GM12864 (cell line): ENCODE measurements around the gene CYB5R4.

Experiments used
- DNase-seq: peaks from one replicate; pipeline ENCODE4 v3.0.0-alpha.2; 2011; ENCODE audit warnings: low read depth
- H3K4me3 ChIP-seq: 2 replicates; pipeline ENCODE4 v1.5.1; 2011; ENCODE audit warnings: mild to moderate bottlenecking, low read depth, low read length, control low read depth
- TF ChIP-seq, protein P1 (sequence below): IDR thresholded peaks from 2 replicates; pipeline ENCODE4 v1.5.1; 2011; ENCODE audit warnings: low read depth, mild to moderate bottlenecking, moderate library complexity, low read length, control low read depth, inconsistent platforms; ENCODE audit errors: missing control alignments

The CYB5R4 gene

GRCh38 chr6:83827050-83827449, 32.4 kb upstream of the CYB5R4 start:
- TF ChIP-seq, protein P1, sequence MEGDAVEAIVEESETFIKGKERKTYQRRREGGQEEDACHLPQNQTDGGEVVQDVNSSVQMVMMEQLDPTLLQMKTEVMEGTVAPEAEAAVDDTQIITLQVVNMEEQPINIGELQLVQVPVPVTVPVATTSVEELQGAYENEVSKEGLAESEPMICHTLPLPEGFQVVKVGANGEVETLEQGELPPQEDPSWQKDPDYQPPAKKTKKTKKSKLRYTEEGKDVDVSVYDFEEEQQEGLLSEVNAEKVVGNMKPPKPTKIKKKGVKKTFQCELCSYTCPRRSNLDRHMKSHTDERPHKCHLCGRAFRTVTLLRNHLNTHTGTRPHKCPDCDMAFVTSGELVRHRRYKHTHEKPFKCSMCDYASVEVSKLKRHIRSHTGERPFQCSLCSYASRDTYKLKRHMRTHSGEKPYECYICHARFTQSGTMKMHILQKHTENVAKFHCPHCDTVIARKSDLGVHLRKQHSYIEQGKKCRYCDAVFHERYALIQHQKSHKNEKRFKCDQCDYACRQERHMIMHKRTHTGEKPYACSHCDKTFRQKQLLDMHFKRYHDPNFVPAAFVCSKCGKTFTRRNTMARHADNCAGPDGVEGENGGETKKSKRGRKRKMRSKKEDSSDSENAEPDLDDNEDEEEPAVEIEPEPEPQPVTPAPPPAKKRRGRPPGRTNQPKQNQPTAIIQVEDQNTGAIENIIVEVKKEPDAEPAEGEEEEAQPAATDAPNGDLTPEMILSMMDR: no peak
- no peak for DNase-seq
- no peak overlapping the region for H3K4me3 ChIP-seq

DNA sequence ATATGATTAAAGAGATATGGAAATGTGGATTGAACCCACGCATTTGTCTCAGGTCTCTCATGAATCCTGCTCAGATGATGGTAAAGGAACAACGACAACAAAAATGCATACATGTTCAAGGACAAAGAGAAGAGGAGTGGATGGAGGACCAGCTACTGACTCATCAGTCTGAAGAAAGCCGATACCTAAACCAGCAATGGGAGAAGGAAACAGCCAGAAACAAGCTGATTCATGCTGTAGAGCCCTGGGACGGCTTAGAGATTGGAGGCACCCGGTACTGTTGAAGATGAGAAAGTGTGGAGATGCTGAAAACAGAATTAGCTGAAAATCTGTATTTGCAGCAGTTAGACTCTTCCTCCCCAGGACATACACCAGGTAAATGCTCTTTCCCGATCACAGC, 20.8 kb upstream of the CYB5R4 start:
- DNase-seq: no peak
- TF ChIP-seq, protein P1: no peak
- H3K4me3 ChIP-seq: no peak overlapping the region

GRCh38 chr6:83844170-83844569, 15.3 kb upstream of the CYB5R4 start:
- no peak overlapping the region for H3K4me3 ChIP-seq
- no peak for DNase-seq
- TF ChIP-seq, protein P1: no peak

- TF ChIP-seq, protein P1: no peak
- H3K4me3 ChIP-seq: no peak overlapping the region
- no peak for DNase-seq
Observed at GRCh38 chr6:83846291-83846690, 13.2 kb upstream of the CYB5R4 start.

GRCh38 chr6:83847179-83847578, 12.3 kb upstream of the CYB5R4 start:
- DNase-seq: no peak
- TF ChIP-seq, protein P1: no peak
- H3K4me3 ChIP-seq: no peak overlapping the region

DNA sequence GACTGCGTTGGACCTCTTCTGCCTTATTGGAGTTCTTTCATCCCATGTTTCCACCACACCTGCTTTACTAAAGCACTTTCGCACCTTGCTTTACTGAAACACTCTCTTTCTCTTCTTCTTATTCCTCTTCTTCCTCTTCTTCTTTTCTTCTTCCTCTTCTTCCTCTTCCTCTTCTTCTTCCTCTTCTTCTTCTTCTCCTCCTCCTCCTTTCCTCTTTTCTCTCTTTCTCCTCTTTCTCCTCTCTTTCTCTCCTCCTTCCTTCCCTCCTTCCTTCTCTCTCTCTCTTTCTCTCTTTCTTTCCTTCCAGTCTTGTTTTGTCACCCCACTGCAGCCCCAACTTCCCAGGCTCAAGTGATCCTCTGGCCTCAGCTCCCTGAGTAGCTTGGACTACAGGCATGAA, 10.4 kb upstream of the CYB5R4 start:
- DNase-seq: no peak
- H3K4me3 ChIP-seq: no peak overlapping the region
- TF ChIP-seq, protein P1: no peak

GRCh38 chr6:83849610-83850009, 9.9 kb upstream of the CYB5R4 start:
- TF ChIP-seq, protein P1: no peak
- no peak for DNase-seq
- no peak overlapping the region for H3K4me3 ChIP-seq
